Ammon's horn (tissue), 1 donor: Measurements from ENCODE around the gene LINC00237.

ENCODE experiments used
- DNase-seq: peaks from one replicate; pipeline ENCODE4 v3.0.0-alpha.2; 2016; ENCODE audit warnings: low spot score

Gene LINC00237

DNA sequence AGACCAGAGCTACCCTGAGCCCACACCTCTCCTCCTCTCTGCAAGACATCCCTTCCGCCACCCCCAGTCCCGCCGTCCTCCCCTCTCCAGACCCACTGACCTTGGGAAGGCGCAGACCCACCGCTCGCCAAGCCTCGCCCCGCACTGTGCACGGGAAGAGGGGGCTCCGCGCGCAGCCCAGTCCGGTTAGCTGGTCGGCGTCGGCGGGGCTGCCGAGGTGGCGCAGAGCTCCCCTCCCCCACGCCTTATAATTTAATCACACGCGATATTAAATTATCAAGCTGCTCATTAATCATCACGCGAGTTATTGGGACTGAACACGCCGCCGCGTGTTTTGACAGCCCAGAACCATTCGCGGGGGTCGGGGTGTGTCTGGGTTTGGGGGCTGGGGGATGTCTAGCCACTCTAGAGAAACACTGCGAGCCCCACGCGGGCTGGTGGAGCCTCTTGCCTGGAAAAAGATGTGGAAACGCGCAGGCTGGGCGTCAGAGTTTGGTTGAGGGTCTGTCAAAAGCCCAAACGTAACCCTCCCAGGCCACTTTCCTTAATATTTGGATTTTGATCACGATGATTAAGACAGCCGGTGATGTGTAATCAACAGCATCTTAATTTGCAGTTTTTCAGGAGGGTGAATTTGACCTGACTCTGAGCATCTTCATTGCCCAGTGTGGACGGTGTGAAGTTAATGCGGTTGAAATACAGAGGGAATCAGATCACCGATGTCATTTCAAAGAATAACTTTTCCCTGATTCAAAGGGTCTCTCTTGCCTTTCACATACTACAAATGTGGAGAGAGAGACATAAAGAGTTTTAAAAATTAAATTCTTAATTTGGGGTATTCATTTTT, at the start of gene LINC00237:
LINC00237 (minus strand) TSS at position 188 of the 847 bp plus-strand sequence.
- DNase-seq = no peak

DNA sequence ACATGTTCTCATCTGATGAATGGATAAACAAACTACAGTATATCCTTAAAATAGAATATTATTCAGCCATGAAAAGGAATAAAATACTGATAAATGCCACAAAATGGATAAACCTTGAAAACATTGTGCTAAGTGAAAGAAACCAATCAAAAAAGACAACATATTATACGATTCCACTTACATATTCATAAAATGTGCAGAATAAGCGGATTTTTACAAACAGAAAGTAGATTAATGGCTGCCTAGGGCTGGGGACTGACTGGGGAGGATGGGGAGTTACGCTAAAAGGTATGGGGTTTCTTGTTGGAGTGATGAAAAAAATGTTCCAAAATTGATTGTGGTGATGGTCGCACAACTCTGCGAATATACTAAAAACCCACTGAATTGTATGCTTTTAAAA, 49.1 kb upstream of the LINC00237 start:
- DNase-seq = no peak

DNA sequence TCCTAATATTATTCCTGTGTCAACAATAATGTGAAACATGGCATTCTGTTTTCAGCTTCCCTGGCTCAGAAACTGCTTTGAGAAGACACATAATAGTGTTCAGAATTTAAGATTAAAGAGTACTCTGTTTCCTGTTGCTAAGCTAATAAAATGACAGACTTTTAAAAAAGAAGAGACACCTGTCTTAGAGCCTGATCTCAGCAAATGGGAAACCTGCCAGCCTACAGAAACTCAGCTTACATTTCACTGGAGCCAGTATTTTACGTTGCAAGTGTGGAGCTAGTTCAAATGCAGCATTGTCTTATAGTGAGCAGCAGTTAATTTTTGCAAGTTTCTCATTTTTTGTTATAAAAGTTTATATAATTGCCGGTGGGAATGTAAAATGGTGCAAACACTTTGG, 48.5 kb upstream of the LINC00237 start:
- no peak for DNase-seq

DNA sequence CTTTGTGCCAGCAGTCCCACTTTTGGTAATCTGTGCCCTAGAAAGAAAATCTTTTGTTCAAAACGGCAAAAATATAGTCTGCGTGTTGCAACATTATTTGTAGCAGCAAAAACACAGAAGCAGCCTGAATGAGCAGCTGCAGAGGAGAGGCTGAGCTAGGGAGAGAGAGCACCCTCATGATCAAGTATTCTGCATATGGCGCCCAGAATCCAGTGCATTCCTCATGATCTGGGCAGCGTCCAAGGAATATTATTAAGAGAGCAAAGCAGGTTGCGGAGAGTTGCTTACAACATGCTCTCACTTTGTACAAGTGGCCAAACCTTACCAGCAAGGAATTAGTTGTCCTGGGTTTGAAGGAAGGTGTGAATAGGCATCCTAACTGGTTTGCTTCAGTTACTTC, 45.6 kb upstream of the LINC00237 start:
- DNase-seq = peak; percentile 50

DNA sequence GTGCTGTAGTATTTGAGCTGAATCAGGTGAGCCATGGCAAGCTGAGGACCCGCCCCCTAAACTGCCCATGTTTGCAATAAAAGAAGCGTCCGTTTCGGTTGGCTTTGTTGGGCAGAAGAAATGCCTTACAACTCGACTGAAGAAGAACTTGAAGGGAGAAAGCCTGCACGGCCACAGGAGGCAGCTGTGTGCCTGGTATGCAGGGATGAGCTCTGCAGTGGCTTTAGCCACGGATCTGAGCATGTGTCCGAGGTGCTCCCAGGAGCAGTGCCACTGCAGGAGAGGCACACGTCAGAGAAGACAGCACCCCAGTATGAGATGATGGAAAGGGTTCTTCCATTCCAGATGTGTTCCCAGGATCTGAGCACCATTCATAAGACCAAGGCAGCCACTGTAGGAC, 43.2 kb upstream of the LINC00237 start:
- DNase-seq = no peak

DNA sequence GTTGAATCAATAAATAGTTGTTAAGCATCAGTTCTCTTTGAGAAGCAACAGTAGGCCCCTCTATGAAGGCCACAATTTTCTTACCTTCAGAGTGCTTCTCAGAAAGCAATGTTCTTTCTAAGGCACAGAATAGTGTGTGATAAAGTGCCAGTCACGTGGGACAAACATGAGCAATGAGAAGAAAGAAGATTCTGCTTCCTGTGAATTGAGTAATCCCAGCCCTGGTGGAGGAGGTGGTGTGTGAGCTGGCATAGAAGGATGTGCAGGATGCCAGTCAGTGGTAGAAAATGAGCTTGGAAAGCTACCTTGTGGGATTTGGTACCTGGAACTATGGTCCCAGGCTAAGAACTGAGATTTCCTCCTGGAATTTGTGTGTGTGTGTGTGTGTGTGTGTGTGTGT, 41.4 kb upstream of the LINC00237 start:
- no peak for DNase-seq

DNA sequence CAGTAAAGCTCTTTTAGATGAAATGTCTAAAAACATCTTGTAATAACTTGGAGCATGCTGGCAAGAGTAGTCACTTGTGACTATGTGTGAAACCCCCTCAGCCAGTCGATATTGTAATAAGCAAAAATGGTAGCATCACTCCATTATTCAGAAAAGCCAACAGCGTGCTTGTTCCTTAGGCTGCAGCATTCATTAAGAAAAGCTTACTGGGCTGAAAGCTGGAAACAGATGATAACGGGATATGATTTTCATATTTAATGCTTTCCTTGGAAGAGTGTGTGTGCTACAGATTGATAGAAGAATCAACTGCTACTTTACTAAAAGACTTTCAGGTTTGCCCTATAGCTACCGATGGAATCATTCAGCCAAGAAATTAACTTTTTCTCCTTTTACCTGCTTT, 40.1 kb upstream of the LINC00237 start:
- no peak for DNase-seq

DNA sequence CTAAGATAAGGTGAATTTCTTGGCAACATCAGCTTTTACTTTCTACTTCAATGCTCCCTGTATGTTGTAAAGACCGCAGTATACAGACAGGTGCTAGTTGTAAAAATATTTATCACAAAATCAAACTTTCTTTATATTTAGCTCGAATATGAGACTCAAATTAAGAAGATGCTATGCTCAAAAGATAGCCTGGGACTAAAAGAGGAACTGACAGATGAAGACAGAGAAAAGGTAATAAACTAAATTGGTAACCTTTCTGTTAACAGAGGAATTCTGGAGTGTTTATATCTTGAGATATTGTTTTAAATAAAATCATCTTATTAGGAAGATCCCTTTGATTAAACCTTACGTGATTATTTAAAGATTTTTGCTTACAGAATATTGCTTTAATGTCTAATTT, 39.3 kb upstream of the LINC00237 start:
- no peak for DNase-seq

DNA sequence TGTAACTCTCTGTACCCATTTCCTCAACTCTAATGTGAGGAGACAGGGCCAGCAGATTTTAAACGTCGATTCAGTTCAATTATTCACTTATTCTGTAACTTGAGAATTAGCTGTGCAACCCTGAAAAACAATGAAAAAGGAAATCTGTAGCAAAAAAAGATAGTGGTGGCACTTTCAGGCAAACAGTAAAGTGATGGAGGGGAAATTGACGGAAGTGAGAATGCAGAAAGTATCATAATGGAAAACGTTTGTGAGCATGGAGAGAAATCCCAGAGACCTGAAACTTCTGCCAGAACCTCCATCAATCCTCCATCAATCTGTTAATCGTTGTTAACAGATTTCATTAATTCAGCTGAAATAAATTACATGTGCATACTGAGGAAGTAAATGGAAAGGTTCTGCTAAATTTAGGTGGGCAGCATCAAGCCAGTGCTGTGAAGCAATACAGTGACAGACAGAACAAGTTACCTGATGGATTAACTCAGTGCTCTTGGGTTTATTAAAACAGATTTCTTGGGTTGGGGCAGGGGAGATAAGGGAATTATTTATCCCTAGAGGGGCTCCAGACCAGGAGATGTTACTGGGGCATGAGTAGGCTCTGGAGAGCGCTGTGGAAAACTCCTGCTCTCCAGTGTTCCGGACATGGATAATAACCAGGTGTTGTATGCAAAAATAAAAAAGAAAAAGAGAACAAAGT, 37.2 kb upstream of the LINC00237 start:
- DNase-seq = no peak

DNA sequence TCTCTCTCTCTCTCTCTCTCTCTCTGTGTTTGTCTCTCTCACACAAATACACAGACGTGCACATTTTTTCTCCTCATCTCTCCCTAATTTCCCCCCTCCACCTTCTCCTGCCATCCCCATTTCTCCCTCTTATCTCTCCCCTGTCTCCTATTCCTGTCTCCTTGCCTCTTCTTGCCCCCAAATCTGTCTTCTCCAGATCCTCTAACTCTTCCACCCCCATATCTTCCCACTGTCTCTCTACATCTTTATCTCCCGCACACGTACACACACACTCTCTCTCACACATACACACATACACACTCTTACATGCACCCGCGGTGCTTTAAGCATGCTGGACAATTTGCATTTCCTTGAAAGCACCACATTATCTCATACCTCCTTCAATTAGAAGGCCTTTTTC, 35.7 kb upstream of the LINC00237 start:
- DNase-seq = no peak

DNA sequence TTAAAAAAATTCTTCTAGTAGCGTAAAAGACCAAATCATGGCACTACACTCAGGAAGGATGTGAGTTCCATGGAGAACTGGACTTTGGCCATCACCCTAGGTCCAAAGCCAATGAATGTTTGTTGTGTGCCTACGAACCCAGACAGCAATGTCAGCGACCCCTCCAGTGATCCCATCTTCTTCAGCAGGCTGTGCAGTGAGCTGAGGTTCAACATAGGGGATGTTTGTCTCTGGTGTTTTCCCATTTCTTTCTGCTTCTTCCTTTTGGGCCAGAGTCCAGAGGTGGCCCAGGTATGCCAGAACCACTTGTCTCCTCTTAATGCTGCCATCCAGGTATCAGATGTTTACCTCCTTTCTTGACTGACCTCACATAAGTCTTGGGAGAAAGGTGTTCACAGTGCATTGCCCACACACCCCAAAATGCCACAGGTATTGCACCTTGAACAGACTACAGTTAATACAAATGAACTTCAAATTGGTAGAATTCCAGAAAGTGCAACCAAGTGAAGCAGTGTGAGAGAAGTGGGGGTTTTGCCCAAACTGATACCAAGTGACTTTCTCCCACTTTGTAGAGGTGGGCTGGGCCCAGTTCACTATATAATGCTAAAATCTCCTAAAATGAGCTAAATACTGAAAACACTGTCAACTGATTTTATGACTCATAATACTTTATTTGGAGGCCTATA, 33.9 kb upstream of the LINC00237 start:
- no peak for DNase-seq

DNA sequence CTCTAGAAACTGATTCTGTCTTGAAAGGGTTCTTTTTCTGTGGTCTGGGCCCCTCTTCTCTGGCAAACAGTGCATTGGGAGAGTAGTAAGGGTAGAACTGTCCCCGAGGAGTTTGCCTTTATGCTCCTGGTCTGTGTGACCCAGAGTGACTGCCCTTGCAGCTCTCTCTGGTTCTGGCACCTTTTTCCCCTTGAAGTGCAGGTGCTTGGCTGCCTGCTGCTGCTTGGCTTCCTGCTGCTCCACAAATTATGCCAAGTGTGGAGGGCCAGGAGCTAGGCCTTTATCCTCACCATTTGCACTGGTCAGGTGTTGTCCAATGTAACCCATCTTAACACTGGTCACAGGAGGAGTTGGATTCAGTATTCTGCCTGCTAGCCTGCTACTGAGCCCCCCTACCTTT, 30.9 kb upstream of the LINC00237 start:
- no peak for DNase-seq

DNA sequence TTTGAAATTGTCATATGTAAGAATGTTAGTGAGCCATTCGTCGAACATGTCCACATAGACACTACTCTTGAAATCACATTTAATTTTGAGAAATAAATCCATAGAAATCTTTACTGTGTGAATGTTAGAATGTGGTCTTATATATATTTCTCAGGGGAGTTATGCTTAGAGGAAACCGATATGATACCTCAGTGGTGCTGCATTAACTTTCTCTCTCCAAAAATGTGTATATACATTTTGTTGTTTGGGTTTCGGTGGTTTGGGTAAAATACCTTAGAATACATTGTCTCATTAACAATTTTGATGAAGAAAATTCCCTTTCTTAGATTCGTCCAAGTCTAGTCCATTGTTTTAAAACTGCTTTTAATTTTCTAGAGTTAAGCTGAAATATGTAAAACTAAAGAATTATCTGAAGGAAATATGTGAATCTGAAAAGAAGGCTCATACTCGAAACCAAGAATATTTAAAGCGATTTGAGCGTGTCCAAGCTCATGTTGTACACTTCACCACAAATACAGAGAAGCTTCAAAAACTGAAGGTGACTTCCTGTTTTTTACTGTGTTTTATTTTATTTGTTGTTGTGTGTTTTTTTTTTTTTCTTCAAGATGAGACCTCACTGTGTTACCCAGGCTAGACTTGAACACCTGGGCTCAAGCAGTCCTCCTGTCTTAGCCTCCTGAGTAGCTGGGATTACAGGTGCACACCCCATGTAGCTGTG, 30.0 kb upstream of the LINC00237 start:
- DNase-seq = no peak

DNA sequence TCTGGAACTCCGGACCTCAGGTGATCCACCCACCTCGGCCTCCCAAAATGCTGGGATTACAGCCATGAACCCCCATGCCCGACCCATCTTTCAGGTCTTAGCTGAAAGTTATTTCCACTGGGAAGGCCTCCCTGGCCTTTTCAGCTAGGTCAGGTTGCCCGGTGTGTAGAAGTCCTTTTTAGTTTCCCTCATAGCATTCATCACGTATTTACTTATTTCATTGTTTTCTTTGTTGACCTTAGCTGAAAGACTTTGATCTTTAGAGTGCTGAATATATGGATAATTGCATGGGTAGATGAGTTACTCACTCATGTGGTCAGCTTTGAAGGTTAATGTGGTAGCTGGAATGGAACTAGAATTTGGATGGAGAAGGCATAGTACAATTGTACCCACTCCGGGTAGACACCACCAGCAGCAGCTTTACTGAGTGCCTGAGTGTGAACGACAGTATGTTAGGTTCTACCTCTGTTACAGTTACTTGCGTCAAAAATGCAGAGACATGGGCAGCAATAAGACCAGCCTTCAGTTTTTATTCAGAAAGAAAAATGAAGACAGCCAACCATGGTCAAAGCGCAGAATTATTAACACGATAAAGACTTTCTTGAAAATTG, 28.8 kb upstream of the LINC00237 start:
- no peak for DNase-seq

DNA sequence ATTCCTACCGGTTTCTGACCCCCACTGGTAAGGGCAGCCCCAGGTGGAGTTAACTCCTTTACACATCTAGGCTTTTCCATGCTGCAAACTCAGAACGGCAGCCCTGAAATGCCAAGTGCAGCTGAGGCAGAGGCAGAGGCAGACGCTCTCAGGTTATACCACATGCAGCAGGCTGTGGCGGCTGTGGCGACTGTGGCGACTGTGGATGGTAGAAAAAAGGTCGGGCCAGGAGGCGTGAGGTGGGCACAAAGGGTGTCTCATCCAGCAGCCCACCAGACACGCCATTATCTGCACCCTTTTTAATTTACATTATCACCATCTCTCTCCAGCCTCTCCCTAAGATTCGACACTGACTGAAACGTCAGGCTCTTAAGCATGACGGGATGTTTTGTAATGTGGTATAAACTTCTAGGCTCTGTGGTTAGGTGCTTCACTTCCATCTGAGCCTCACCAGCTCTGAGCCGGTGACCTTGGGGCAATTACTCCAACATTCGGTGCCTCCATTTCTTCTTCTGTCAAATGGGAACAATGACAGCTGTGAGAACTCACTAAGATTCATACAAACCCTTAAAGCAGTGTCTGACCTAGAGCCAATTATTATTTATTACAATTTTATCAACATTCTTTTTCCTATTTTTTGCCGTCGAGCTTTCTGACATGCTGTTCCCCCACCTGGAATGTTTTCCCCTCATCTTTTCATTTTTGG, 27.9 kb upstream of the LINC00237 start:
- no peak for DNase-seq

DNA sequence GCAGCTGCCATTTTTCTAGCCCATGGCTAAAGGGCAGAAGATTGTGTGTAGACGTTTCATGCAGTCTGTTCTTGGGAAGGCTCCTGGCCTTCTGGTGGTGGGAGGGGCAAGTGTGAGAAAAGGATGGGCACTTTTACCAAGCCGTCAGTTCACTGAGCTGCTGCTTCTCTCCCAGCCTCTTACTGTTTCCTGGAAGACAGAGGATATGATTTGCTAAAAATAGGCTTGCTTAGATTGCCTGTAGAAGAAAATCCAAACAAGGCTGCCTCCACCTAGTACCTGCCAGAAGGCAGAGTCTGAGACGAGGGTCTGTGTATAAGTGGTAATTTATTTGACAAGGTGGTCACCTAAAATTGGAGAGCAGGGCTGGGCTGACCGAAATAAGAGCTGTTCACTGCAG, 27.2 kb upstream of the LINC00237 start:
- no peak for DNase-seq

DNA sequence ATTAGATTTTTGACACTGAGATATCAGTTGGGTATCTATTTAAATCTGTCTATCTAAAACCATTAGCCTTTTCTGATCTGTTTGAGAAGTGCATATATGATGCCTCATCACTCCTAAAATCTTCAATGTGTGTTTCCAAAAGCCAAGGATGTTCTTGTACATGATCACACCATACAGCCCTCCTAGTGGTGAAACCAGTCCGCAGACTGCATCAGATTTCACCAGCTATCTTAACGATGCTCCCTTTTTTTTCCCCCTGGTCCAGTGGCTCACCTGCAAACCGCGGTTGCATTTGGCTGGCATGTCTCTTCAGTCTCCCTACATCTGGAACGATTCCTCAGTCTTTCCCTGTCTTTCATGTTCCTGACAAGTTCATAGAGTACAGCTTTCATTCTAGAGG, 23.7 kb upstream of the LINC00237 start:
- DNase-seq = no peak

DNA sequence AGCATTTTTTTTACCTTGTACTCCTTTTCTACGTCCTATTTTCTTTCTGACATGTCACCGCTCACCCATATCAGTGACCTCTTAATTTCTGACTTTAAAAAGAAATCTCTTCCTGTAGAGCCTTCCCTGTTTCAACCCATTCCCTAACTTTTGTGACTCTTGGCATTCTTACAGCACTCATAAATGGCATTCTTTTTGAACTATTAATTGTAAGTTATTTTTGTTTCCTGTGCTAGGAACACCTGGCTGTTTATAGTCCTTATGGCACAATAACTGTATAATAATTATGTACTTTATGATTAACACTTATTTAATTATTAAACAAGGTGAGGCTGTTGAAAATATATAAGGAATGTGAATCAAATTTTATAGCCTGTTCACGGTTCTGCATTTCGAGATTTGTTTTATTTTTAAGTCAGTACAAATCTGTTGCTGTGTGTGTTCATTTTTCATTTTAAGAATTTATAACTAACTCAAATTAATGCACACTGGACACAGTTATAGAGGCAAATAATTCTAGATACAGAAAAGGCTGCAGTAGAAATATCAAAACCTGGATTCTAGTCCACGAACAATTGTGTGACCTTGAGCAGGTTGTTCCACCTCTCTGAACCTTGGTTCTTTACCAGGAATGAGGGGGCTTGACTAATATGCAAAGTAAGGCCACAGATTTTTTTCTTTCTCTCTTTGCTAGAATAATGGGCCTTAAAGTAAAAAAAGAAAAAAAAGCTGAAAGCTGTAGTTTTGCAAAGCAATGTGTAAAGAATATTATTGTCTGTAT, 21.2 kb upstream of the LINC00237 start:
- DNase-seq = no peak

DNA sequence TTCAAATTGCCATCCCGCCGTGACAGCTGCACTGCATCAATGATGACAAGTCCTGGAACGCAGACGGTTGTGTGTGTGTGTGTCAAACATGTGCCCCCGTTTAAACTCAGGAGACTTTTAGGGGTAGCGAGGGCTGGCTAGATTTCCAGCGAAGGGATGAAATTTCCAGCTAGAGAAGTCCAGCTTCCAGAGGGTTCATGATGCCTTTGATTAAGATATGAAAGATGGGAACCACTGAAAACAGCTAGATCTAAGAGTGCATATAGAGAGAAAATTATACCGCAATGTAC, 20.4 kb upstream of the LINC00237 start:
- no peak for DNase-seq

DNA sequence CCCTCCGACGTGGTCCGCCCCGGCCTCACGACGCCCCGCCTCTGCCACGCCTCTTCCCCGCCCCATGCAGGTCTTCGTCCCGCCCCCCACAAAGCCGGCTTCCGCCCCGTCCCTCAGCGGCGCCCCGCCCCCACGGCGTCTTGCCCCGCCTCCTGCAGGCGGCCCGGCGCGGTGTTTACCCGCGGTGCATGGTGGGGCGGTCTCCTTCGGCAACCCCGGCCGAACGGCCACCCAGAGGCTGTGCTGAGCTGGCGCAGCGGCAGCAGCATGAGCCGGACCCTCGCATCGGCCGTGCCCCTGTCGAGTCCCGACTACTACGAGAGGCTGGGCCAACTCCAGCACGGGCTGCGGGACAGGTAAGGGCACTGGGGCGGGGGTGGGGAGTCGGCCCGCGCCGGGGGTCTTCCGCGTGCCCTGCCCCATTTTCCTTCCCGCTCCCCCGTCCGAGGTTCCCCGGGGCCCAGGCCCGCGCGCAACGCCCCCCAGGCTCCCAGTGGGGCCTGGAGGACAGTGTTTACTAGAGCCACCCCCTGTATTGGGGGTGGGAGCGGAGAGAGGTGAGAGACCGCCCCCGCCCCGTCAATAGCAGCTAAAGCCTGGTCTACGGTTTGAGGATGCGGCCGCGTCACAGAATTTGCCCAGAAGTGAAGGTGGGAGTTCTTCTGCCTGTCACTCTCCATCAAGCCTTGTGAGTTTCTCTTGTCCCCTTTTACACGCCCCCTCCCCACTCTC, 19.9 kb upstream of the LINC00237 start, which contains the start of gene KIZ:
KIZ (plus strand) TSS at position 234 of the 732 bp plus-strand sequence; CDS start at position 268, 34 bp downstream.
- peak; percentile 98 for DNase-seq
